NT2/D1 (cell line): ENCODE data around the gene HEG1.
"Not testable (repeated sequence)": the region's sequence is repeated elsewhere in the genome, so short reads cannot be mapped to it uniquely, and the experiment has no call there.

Experiments used
- DNase-seq: peaks from one replicate; pipeline ENCODE4 v3.0.0-alpha.2; 2011; ENCODE audit warnings: low read depth, low spot score
- H3K27me3 ChIP-seq: 2 replicates; pipeline ENCODE4 v1.6.0; 2011; ENCODE audit warnings: mild to moderate bottlenecking; ENCODE audit not compliant: insufficient read length, insufficient read depth
- H3K36me3 ChIP-seq: 2 replicates; pipeline ENCODE4 v1.6.1; 2011; ENCODE audit warnings: mild to moderate bottlenecking, low read length, mixed read lengths; ENCODE audit not compliant: insufficient read depth, insufficient read length
- H3K4me1 ChIP-seq: 2 replicates; pipeline ENCODE4 v1.5.1; 2011; ENCODE audit not compliant: insufficient read depth, insufficient read length
- H3K4me3 ChIP-seq: 2 replicates; pipeline ENCODE4 v1.5.1; 2011; ENCODE audit warnings: low read depth; ENCODE audit not compliant: insufficient read length
- H3K9ac ChIP-seq: 2 replicates; pipeline ENCODE4 v1.6.0; 2011; ENCODE audit warnings: low read depth; ENCODE audit not compliant: insufficient read length
- H3K9me3 ChIP-seq: 2 replicates; pipeline ENCODE4 v1.5.1; 2011; ENCODE audit warnings: mild to moderate bottlenecking, low read length; ENCODE audit not compliant: insufficient read depth
- SUZ12 ChIP-seq: IDR thresholded peaks from 2 replicates; pipeline ENCODE4 v1.6.1; 2011; ENCODE audit not compliant: insufficient read length, insufficient read depth; ENCODE audit errors: extremely low read depth
- YY1 ChIP-seq: IDR thresholded peaks from 2 replicates; pipeline ENCODE4 v1.6.1; 2011; ENCODE audit not compliant: insufficient read length, insufficient read depth
- ZNF274 ChIP-seq: IDR thresholded peaks from 2 replicates; pipeline ENCODE4 v1.6.1; 2011; ENCODE audit warnings: mild to moderate bottlenecking, low read depth, low read length

Gene HEG1

GRCh38 chr3:124962403-124962940 lies 93.3 kb downstream of the HEG1 start:
- DNase-seq = no peak
- no peaks in the 10 kb centered on the region for H3K4me1 ChIP-seq
- H3K27me3 ChIP-seq = no peaks in the 10 kb centered on the region
- H3K9ac ChIP-seq = no peak overlapping the region
- H3K4me3 ChIP-seq = no peak overlapping the region
- H3K36me3 ChIP-seq = peaks cover 8% of the 10 kb centered on the region
- no peaks in the 10 kb centered on the region for H3K9me3 ChIP-seq
- TF ChIP-seq YY1 (no peak), SUZ12 (no peak)

- DNase-seq = no peak
These were observed 95.1 kb downstream of the HEG1 start for GRCh38 chr3:124960698-124961097.

DNA sequence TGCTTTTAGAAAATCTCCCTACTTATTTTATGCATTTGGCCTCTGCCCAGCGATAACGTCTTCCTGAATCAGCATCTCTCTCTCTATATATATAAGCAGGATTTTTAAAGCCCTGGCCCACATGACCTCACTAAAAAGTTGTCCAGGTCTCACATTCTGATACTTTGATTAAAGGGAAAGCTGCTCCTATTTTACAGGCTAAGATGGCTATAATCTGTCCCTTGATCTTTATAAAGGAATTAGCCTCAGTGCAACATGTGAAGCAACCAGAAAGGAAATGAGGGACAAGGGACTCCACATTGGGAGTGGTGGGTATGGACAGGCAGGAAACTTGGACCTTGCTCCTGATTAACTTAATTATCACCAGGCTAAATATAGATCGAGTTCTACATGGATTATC lies 95.7 kb downstream of the HEG1 start:
- TF ChIP-seq YY1 (no peak), SUZ12 (no peak)

More at GRCh38 chr3:124960698-124961097, 95.1 kb downstream of the HEG1 start:
- no peak for TF ChIP-seq SUZ12
- TF ChIP-seq YY1 = no peak
- TF ChIP-seq ZNF274 = no peak
- H3K9me3 ChIP-seq = no peaks in the 10 kb centered on the region
- no peak overlapping the region for H3K9ac ChIP-seq
- H3K27me3 ChIP-seq = no peaks in the 10 kb centered on the region
- H3K36me3 ChIP-seq = no peaks in the 10 kb centered on the region
- H3K4me3 ChIP-seq = no peak overlapping the region
- no peaks in the 10 kb centered on the region for H3K4me1 ChIP-seq

GRCh38 chr3:124957951-124958350 lies 97.8 kb downstream of the HEG1 start:
- not testable (repeated sequence) for H3K9me3 ChIP-seq, H3K36me3 ChIP-seq, H3K27me3 ChIP-seq, H3K4me1 ChIP-seq, H3K9ac ChIP-seq, H3K4me3 ChIP-seq, DNase-seq

More for the DNA sequence above, 95.7 kb downstream of the HEG1 start:
- Histone ChIP-seq H3K27me3 (no peaks in the 10 kb centered on the region), H3K4me1 (no peaks in the 10 kb centered on the region), H3K9me3 (no peaks in the 10 kb centered on the region), H3K36me3 (no peaks in the 10 kb centered on the region), H3K4me3 (no peak overlapping the region), H3K9ac (no peak overlapping the region)
- DNase-seq = no peak

- no peak overlapping the region for H3K9ac ChIP-seq
- no peak overlapping the region for H3K4me3 ChIP-seq
- TF ChIP-seq SUZ12 (no peak), ZNF274 (no peak), YY1 (no peak)
- no peaks in the 10 kb centered on the region for H3K36me3 ChIP-seq
- H3K4me1 ChIP-seq = no peaks in the 10 kb centered on the region
- H3K9me3 ChIP-seq = no peaks in the 10 kb centered on the region
- H3K27me3 ChIP-seq = no peaks in the 10 kb centered on the region
- DNase-seq = no peak
These were observed 103.4 kb downstream of the HEG1 start for GRCh38 chr3:124952282-124952855.

DNA sequence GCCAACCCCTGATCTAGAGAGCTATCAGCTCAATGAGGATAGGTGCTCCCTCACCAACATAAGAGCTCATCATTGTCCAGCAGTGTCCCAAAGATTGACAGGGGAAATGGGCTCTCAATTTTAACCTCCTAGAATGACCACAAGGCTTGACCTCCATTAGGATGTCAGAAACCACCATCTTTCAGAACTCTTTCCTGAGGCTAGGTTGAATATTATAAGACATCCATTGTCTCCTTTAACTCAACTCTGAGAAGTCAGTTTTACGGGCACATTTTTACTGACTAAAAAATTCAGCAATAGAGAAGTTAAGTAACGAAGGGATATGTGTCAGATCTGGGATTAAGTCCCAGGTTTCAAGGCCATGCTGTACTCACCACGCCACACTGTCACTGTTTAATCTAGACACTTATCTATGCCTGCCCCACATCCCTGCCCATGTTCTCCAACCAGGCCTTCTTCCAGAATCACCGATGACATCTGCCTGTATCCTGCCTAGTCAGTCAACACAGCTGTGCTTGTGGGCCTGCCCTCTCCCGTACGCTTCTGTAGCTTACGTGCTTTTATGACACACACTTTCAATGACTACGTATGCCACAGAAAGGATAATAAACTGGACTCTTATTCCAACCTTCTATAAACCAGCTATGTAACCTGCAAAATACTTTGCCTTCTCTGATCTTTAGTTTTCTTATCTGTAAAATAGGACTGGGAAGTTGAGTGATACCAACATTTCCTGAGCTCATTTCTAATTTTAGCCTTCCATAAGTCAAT lies 104.1 kb downstream of the HEG1 start:
- Histone ChIP-seq H3K4me1 (no peaks in the 10 kb centered on the region), H3K9me3 (no peaks in the 10 kb centered on the region), H3K4me3 (no peak overlapping the region), H3K36me3 (no peaks in the 10 kb centered on the region), H3K9ac (no peak overlapping the region), H3K27me3 (no peaks in the 10 kb centered on the region)
- TF ChIP-seq YY1 = no peak
- TF ChIP-seq SUZ12 = no peak
- no peak for DNase-seq

DNA sequence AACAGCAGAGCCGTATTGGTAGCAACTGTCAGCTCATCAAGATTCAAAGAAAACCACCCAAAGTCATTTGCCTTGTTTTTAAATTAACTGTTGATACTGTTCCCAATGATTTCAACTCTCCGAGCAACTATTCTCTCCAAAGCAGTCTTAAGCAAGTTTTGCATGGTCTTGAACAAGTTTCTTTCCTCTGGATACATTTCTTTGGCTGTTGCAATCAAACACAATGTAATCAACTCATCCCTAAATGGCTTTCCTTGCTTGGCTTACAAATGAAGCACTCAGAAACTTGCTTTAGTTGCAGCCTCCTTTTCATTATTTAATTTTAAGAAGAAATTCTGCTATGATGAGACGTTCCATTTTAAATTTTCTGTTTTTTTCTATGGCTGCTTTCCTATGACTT lies 105.8 kb downstream of the HEG1 start:
- H3K4me3 ChIP-seq = no peak overlapping the region
- TF ChIP-seq ZNF274 (no peak), YY1 (no peak), SUZ12 (no peak)
- H3K9me3 ChIP-seq = no peaks in the 10 kb centered on the region
- H3K4me1 ChIP-seq = no peaks in the 10 kb centered on the region
- no peak overlapping the region for H3K9ac ChIP-seq
- H3K27me3 ChIP-seq = no peaks in the 10 kb centered on the region
- no peak for DNase-seq
- no peaks in the 10 kb centered on the region for H3K36me3 ChIP-seq

GRCh38 chr3:124942613-124943012 lies 113.2 kb downstream of the HEG1 start:
- Histone ChIP-seq H3K36me3 (no peaks in the 10 kb centered on the region), H3K9me3 (no peaks in the 10 kb centered on the region), H3K4me3 (no peak overlapping the region), H3K4me1 (no peaks in the 10 kb centered on the region), H3K9ac (no peak overlapping the region), H3K27me3 (no peaks in the 10 kb centered on the region)
- no peak for DNase-seq
- no peak for TF ChIP-seq SUZ12
- TF ChIP-seq ZNF274 = no peak
- TF ChIP-seq YY1 = no peak
